ENCODE results near the gene CLINT1.

DNA sequence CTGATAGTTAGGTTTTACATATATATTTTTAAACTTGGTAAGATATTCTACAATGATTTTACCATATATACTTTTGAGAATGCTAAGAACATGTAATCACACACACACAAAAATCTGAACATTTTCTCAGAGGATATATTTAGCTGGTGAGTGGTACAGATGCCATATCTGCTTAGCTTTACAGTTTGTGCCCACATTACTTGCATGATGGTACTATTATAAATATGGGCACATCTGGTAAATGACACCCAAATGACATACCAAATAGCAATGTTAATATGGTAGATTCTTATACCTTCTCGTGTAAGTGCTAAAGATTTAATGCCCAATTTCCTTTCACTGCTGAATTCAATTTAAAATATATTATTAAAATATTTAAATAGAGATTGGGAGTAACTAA lies 58.8 kb downstream of the CLINT1 start:
- TF ChIP-seq CTCF (IDR thresholded peaks at IDR 0.05 in 4 of 5, conservative IDR thresholded peaks at IDR 0.05 in 1 of 5) (no peak), POLR2A (IDR thresholded peaks at IDR 0.05) (no peak)

All from gastrocnemius medialis (tissue), 4 donors.